ENCODE data around the gene NFYA. TPM values are rescaled to one million over a fixed set of nuclear protein-coding genes. Genes with fewer than 3 reads are reported as not detected.

The NFYA gene
- total RNA-seq, 2 donors from 2014 or later, result 8.6 to 10.4 TPM

DNA sequence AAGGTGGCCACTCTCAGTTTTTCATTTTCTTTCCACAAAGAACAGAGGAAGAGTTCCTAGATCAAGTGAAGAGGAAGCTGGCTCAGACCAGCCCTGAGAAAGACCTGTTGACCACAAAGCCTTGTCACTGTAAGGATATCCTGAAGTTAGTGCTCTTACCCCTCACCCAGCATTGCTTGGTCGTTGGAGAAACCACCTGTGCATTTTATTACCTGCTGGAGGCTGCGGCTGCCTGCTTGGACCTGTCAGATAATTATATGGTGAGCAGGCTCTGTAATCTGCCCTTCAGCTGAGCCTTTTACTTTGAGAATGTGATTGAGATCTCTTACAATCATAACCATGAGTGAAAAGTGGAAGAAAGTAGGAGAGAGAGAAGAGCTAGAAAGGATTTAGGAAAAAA lies 59.5 kb downstream of the NFYA start:
- H3K27ac ChIP-seq, result no peak overlapping the region
- no peak overlapping the region for H3K4me3 ChIP-seq
- H3K4me1 ChIP-seq, result no peaks in the 10 kb centered on the region
- H3K27me3 ChIP-seq, result no peaks in the 10 kb centered on the region
- ATAC-seq (no peak), DNase-seq (no peak)
- TF ChIP-seq POLR2A (IDR thresholded peaks at IDR 0.05), result no peak
- TF ChIP-seq CTCF (IDR thresholded peaks at IDR 0.05), result no peak
- no peaks in the 10 kb centered on the region for H3K9me3 ChIP-seq
- intact Hi-C loops (cut with DNase I), result no loop called here
- 68 to 75% methylated on average over 2 of the region's 2 CpGs for WGBS, 2 donors
- H3K36me3 ChIP-seq (replicated peaks in 1 of 2; ENCODE audit: insufficient read depth in 1 of 2, low read depth in 2 of 2), result no peaks in the 10 kb centered on the region

DNA sequence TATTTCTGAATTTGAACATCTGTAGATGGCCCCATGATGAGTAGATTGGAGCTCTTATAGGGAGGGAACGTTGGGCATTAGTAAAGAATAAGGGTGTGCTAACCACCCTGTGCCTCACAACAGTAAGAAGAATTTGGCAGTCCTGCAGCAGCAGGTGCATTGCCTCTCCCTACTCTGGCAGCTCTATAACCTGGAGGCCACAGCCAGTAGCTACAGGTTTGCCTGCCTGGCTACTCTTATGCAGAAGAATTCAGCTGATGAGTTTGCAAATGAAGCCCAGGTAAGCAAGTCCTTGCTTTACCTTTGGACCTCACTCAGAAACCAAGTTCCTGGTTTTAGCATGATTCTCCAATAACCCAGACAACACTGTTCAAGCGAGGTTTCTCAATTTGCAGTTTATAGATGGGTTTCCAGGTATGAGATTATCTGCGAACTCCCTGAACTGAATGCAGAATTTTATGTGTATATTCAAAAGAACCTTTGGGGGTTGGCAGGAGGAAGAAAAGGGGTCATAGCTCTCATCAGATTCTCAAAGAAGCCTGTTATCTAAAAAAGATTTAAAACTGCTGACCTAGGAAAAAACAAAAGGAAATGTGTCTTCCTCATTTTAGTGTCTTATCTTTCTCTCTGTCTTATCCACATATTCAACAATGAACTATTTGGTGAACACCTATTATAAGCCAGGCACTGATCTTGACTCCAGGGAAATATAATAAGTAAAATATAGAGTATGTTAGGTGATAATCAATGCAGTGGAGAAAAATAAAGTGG lies 62.5 kb downstream of the NFYA start:
- H3K9me3 ChIP-seq, result no peaks in the 10 kb centered on the region
- H3K4me3 ChIP-seq, result no peak overlapping the region
- H3K36me3 ChIP-seq (replicated peaks in 1 of 2; ENCODE audit: insufficient read depth in 1 of 2, low read depth in 2 of 2), result no peaks in the 10 kb centered on the region
- DNase-seq (no peak), ATAC-seq (no peak)
- WGBS, 2 donors, result 92% methylated on average over 3 of the region's 3 CpGs
- TF ChIP-seq POLR2A (IDR thresholded peaks at IDR 0.05) (no peak), CTCF (IDR thresholded peaks at IDR 0.05) (no peak)
- intact Hi-C loops (cut with DNase I), result no loop called here
- H3K27ac ChIP-seq, result no peak overlapping the region
- H3K27me3 ChIP-seq, result no peaks in the 10 kb centered on the region
- H3K4me1 ChIP-seq, result no peaks in the 10 kb centered on the region

DNA sequence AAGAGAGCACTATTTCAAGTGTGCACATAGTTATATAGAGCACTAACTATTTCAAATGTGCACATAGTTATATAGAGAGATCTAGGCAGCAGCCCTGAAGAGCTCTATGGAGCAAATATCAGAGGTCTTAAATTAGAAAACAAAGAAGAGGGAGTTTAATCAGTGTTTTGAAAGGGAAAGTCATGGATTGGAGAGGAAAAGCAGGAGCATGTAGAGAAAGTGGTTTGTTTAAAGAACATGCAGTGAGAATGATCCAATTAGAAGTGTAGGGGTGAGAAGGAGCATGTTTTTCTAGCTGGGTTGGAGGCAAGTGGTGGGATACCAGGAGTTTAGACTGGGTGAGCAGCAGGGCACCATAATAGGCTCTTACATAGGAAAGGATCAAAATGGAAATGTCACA lies 64.1 kb downstream of the NFYA start:
- no peaks in the 10 kb centered on the region for H3K9me3 ChIP-seq
- no peak for DNase-seq
- no peaks in the 10 kb centered on the region for H3K27me3 ChIP-seq
- H3K4me1 ChIP-seq, result no peaks in the 10 kb centered on the region
- intact Hi-C loops (cut with DNase I), result no loop called here
- no peak overlapping the region for H3K27ac ChIP-seq
- no peak for ATAC-seq
- TF ChIP-seq POLR2A (IDR thresholded peaks at IDR 0.05), result no peak
- TF ChIP-seq CTCF (IDR thresholded peaks at IDR 0.05), result no peak
- no peak overlapping the region for H3K4me3 ChIP-seq
- H3K36me3 ChIP-seq (replicated peaks in 1 of 2; ENCODE audit: insufficient read depth in 1 of 2, low read depth in 2 of 2), result no peaks in the 10 kb centered on the region

GRCh38 chr6:41147917-41148316 lies 75.1 kb downstream of the NFYA start:
- intact Hi-C loops (cut with DNase I), result no loop called here
- WGBS, 2 donors, result 89 to 100% methylated on average over 1 of the region's 1 CpG
- H3K27me3 ChIP-seq, result no peaks in the 10 kb centered on the region
- H3K36me3 ChIP-seq (replicated peaks in 1 of 2; ENCODE audit: insufficient read depth in 1 of 2, low read depth in 2 of 2), result no peaks in the 10 kb centered on the region
- H3K4me3 ChIP-seq, result no peak overlapping the region
- no peak overlapping the region for H3K27ac ChIP-seq
- no peak for TF ChIP-seq POLR2A (IDR thresholded peaks at IDR 0.05)
- TF ChIP-seq CTCF (IDR thresholded peaks at IDR 0.05), result no peak
- H3K9me3 ChIP-seq, result no peaks in the 10 kb centered on the region
- no peaks in the 10 kb centered on the region for H3K4me1 ChIP-seq
- DNase-seq (no peak), ATAC-seq (no peak)

Other genes starting within 250 kb of the NFYA start
- 10 to 100 TPM; 17.4 to 30.3 TPM for gene UNC5CL, start 33.8 kb upstream of the NFYA start, total RNA-seq
- not detected for gene TSPO2, start 30.5 kb upstream of the NFYA start, total RNA-seq
- gene APOBEC2, start 19.8 kb upstream of the NFYA start, total RNA-seq, result 1 to 10 TPM; 2.3 to 4.0 TPM
- 10 to 100 TPM; 15.0 to 27.4 TPM for gene OARD1, start 618 bp upstream of the NFYA start, total RNA-seq
- not detected for gene TREML1, start 81.4 kb downstream of the NFYA start, total RNA-seq
- 1 to 10 TPM; 3.6 TPM for gene TREM2, start 90.1 kb downstream of the NFYA start, total RNA-seq
- gene TREML2, start 128.2 kb downstream of the NFYA start, total RNA-seq, result not detected
- not detected for gene TREML4, start 155.4 kb downstream of the NFYA start, total RNA-seq
- not detected for gene TREM1, start 213.7 kb downstream of the NFYA start, total RNA-seq